Activated naive CD8-positive, alpha-beta T cell (primary cell): Measurements from ENCODE around the gene ANGPT4.
"Not testable (repeated sequence)": the region's sequence is repeated elsewhere in the genome, so short reads cannot be mapped to it uniquely, and the experiment has no call there.

Experiments used
- H3K27ac Mint-ChIP-seq: one replicate; pipeline ENCODE4 v1.8.0; 2021; ENCODE audit warnings: mixed read lengths
- H3K27me3 Mint-ChIP-seq: one replicate; pipeline ENCODE4 v1.8.0; 2021; ENCODE audit warnings: mixed read lengths
- H3K36me3 Mint-ChIP-seq: one replicate; pipeline ENCODE4 v1.8.0; 2021; ENCODE audit warnings: mixed read lengths
- H3K4me1 Mint-ChIP-seq: one replicate; pipeline ENCODE4 v1.8.0; 2021; ENCODE audit warnings: low read depth, mixed read lengths
- H3K4me3 Mint-ChIP-seq: one replicate; pipeline ENCODE4 v1.8.0; 2021; ENCODE audit warnings: mild to moderate bottlenecking, mixed read lengths
- H3K9me3 Mint-ChIP-seq: one replicate; pipeline ENCODE4 v1.8.0; 2021; ENCODE audit warnings: low read depth, mixed read lengths

ANGPT4 gene

DNA sequence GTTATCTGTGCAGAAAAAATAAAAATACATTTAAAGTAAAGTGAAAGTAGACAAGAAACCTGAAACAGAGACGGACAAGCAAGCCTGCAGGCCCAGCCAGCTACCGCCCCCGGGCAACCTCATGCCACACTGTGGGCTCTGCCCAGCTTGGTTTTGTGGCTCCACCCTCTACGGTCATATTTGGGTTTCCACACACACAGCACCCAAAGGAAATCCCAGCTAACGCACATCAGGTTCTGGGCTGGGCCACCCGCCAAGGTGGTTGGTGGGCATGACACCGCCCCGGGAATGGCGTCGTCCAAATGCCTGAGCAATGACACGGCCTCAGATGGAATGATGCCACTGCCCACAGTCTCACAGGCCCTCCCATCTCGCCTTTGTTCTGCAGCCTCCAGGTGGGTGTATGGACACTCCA lies 59.8 kb downstream of the ANGPT4 start:
- peak overlapping the region; percentile 56 for H3K4me3 Mint-ChIP-seq
- no peaks in the 10 kb centered on the region for H3K27me3 Mint-ChIP-seq
- peaks cover 69% of the 10 kb centered on the region for H3K4me1 Mint-ChIP-seq
- peak overlapping the region; percentile 59 for H3K27ac Mint-ChIP-seq
- peaks cover 4% of the 10 kb centered on the region for H3K36me3 Mint-ChIP-seq
- peaks cover 3% of the 10 kb centered on the region for H3K9me3 Mint-ChIP-seq

DNA sequence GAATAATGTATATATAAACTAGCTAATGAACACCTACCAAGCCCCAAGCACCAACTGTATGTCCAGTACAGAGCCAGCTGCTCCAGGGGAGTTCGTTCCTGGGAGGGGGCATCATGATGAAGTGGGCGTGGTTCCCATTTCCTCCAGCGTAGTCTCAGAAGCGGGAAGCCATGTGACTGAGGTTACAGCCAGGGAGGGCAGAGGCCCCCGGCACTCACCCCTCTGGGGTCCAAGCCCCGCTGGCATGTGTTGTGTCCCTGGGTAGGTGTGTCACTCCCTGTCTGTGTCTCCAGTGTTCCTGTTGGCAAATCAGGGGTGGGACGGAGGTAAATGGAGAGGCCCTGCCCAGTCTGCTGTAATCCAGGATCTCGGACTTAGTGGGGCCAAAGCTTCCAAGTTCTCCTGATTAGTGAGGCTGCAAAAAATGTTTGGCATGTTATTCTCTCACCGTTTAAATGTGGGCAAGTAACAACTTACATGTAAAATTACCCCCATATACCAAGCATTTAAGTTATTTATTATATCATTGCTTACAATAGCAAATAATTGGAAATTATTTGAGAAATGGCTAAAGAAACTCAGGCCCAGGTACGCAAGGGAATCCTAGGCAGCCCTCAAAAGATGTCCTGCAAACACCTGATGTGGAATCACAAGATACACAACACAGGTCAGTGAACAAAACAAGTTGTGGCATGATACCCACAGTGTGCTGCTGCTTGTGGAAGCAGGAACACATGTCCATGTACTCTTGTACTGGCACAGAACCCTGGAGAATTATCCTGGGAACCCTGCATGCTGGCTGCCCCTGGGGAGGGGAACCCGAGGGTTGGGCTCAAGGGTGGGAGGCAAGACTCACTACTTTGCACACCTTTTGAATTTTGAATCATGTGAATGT lies 60.4 kb downstream of the ANGPT4 start:
- peak overlapping the region; percentile 59 for H3K27ac Mint-ChIP-seq
- peak overlapping the region; percentile 56 for H3K4me3 Mint-ChIP-seq
- H3K9me3 Mint-ChIP-seq, result peaks cover 6% of the 10 kb centered on the region
- H3K36me3 Mint-ChIP-seq, result peaks cover 6% of the 10 kb centered on the region
- peaks cover 75% of the 10 kb centered on the region for H3K4me1 Mint-ChIP-seq
- no peaks in the 10 kb centered on the region for H3K27me3 Mint-ChIP-seq

DNA sequence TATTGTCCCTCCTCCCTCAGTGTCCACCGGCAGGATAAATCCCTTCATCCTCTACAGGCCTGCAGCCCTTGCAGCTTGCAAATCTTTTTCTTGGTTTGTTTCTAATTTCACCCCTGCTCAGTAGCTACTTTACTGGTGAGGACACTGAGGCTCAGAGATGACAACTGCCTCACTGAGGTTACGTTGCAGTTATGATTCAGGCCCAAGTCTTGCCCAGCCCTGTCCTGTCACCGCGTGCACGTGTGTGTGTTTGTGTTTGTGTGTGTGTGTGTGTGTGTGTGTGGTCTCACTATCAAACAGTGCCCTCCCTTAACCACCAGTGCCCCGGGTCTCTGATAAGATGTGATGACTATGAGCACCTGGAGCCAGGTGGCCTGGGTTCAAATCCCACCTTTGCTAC lies 61.5 kb downstream of the ANGPT4 start:
- Mint-ChIP-seq H3K4me1 (peaks cover 75% of the 10 kb centered on the region), H3K36me3 (peaks cover 10% of the 10 kb centered on the region), H3K9me3 (peaks cover 10% of the 10 kb centered on the region), H3K27ac (no peak overlapping the region), H3K27me3 (no peaks in the 10 kb centered on the region), H3K4me3 (no peak overlapping the region)

DNA sequence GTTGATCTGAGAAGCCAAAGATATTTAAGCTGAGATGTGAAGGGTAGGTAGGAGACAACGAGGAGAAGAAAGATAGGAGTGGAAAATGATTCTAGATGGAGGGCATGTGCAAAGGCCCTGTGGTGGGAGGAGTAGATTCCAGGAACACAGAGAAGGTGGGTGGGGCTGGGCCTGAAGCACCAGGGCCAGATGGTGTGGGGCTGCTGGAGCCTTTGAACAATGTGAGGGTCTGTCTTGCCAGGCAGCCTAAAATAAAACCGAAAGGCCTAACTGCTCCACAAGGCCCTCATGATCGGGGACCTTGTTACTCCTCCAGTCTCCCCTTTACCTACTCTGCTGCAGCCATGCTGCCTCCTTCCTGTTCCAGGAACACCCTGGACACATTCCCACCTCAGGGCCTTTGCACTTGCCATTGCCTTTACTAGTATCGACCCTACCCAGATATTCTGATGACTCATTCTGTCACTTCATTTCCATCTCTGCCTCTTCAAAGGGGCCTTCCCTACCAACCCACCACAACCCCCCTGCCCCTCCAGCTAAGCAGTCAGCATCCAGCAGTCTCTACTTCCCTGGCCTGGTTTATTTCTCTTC lies 62.6 kb downstream of the ANGPT4 start:
- H3K36me3 Mint-ChIP-seq, result peaks cover 10% of the 10 kb centered on the region
- H3K4me1 Mint-ChIP-seq, result peaks cover 75% of the 10 kb centered on the region
- H3K27ac Mint-ChIP-seq, result peak overlapping the region; percentile 70
- peaks cover 10% of the 10 kb centered on the region for H3K9me3 Mint-ChIP-seq
- no peak overlapping the region for H3K4me3 Mint-ChIP-seq
- H3K27me3 Mint-ChIP-seq, result no peaks in the 10 kb centered on the region

DNA sequence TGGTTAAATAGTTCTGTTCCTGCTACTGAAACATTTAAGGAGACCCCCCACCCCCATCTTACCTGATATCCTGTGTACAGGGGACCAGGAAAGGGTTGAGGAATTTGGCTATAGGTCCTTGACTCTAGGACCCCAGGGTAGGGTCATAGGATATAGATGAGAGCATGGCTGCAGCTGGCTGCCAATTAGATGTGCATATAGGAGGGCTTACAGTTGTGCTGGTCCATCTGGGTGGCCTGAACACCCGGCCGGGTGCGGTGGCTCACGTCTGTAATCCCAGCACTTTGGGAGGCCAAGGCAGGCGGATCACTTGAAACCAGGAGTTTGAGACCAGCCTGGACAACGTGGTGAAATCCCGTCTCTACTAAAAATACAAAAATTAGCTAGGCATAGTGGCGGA lies 67.4 kb downstream of the ANGPT4 start:
- not testable (repeated sequence) for H3K27ac Mint-ChIP-seq, H3K9me3 Mint-ChIP-seq, H3K4me3 Mint-ChIP-seq, H3K27me3 Mint-ChIP-seq
- H3K36me3 Mint-ChIP-seq, result peaks cover 10% of the 10 kb centered on the region
- H3K4me1 Mint-ChIP-seq, result peaks cover 75% of the 10 kb centered on the region

DNA sequence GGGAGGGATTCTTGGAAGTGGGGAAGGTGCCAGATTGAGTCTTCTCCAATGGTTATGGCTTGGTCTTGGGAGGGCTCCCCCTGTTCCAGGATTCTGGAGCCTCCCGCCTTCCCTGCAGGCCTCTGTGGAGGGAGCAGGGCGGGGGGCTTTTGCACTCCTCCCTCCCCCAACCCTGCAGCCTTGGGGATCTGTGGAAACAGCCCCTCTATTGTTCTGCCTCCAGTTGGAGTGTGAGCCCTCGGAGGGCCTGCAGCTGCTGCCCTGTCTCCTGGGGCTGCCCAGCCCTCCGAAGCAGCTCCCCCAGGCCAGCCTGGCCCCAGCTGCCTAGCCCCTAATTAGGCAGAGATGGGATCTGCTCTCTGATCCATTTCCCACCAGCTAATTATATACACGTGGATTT lies 67.9 kb downstream of the ANGPT4 start:
- Mint-ChIP-seq H3K27ac (no peak overlapping the region), H3K4me3 (no peak overlapping the region), H3K36me3 (peaks cover 9% of the 10 kb centered on the region), H3K4me1 (peaks cover 72% of the 10 kb centered on the region), H3K27me3 (no peaks in the 10 kb centered on the region), H3K9me3 (peaks cover 8% of the 10 kb centered on the region)

DNA sequence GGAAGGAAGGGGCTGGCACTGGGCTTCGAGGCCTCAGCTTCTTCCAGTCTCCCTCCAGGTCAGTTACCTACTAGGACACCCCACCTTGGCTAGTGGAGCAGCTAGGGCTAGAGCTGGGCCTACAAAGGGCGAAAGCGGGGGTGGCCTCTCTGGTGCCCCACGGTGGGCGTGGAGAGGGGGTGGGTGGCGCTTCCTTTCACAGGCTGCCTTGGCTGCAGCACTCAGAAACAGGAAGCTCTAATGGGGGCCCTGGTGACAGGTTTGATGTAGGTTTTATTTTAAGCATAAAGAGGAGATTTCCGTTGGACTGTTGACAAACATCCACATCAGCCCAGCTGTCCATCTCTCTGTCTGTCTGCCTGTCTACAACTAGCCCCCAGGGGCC lies 69.2 kb downstream of the ANGPT4 start:
- Mint-ChIP-seq H3K4me1 (peaks cover 70% of the 10 kb centered on the region), H3K36me3 (peaks cover 6% of the 10 kb centered on the region), H3K27ac (peak overlapping the region; percentile 91), H3K27me3 (no peaks in the 10 kb centered on the region), H3K9me3 (peaks cover 6% of the 10 kb centered on the region), H3K4me3 (peak overlapping the region; percentile 90)

DNA sequence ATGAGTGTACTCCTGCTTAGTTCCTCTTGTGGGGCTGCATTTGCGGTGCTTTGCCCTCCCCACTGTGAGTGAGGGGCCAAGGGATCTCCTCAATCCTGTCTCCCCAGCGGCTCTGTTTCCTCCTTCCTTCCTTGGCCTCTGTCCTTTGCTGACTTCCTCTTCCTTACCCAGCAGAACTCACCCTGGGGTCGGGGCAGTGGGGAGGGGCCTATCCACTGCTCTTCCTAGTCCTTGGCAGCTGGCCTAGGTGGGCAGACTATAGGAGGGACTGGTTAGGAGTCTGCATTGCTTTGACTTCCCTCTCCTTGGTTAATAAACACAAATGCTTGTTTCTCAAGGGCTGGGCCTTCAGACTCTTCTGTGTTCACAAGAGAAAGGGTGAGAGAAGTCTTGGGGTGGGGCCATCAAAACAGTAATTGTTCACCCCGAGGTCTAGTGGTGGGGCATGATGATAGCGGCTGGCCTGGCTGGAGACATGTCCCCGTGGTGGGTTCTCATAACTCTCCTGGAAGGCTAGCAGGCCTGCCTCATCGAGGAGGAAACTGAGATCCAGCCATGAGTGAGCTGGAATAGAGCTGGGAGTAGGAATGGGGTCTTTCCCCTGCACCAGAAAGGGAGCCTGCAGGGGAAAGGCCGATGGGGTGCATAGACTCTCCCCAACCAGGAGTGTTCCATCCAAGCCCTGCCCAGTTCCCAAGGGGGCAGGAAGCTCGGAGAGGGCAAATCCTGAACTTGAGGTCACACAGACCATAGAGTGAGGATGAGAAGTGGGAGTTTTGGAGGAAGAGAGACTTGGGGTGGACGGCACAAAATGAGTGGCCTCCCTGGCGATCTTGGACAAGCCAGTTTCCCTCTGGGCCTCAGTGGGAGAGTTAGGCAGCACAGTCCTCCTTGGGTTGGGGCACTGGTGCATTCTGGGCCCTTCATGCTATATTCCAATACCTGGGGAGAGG lies 69.9 kb downstream of the ANGPT4 start:
- Mint-ChIP-seq H3K4me1 (peaks cover 67% of the 10 kb centered on the region), H3K27ac (peak overlapping the region; percentile 91), H3K4me3 (peak overlapping the region; percentile 90), H3K9me3 (peaks cover 6% of the 10 kb centered on the region), H3K27me3 (no peaks in the 10 kb centered on the region), H3K36me3 (peaks cover 6% of the 10 kb centered on the region)

DNA sequence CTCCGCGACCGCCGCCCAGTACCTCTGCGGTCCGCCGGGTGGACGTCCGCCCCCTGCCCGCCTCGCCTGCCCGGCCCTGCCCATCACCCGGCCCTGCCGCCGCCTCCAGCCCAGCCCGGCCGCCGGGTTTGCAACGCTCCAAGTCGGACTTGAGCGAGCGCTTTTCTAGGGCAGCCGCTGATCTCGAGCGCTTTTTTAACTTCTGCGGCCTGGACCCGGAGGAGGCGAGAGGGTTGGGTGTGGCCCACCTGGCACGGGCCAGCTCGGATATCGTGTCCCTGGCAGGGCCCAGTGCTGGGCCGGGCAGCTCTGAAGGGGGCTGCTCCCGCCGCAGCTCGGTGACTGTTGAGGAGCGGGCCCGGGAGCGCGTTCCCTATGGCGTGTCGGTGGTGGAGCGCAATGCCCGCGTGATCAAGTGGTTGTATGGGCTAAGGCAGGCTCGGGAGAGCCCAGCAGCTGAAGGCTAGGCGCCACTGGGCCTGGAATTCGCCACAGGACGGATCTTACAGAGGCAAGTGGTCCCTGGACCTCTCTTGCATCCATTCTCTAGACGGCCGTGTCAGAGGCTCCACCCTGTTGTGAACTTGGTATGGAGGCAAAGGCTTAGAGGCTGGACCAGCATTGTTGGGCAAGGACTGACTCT lies 70.8 kb downstream of the ANGPT4 start:
- Mint-ChIP-seq H3K4me3 (peak overlapping the region; percentile 90), H3K4me1 (peaks cover 62% of the 10 kb centered on the region), H3K27me3 (no peaks in the 10 kb centered on the region), H3K36me3 (peaks cover under 1% of the 10 kb centered on the region), H3K9me3 (peaks cover under 1% of the 10 kb centered on the region), H3K27ac (peak overlapping the region; percentile 91)

DNA sequence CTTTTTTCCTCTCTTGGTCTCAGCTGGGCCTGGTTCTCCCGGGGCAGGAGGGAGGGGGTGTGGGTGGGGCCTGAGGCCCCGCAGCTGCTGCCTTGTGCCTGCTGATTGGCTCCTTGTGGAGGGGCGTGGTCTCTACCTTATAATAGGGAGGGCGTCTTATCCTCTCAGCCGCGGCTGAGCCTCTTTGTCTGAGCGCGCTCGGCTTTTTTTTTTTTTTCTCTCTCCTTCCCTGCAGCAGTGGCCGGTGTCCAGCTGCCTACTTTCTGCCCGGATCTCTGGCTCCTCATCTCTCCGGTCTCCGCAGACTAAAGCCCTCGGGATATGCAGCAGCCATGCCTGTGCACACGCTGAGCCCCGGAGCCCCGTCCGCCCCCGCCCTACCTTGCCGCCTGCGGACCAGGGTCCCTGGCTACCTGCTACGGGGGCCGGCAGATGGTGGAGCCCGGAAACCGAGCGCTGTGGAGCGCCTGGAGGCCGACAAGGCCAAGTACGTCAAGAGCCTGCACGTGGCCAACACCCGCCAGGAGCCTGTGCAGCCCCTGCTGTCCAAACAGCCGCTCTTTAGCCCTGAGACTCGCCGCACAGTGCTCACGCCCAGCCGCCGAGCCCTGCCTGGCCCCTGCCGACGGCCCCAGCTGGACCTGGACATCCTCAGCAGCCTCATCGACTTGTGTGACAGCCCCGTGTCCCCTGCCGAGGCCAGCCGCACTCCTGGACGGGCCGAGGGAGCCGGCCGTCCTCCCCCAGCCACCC lies 71.5 kb downstream of the ANGPT4 start:
- Mint-ChIP-seq H3K4me1 (peaks cover 59% of the 10 kb centered on the region), H3K27me3 (no peaks in the 10 kb centered on the region), H3K4me3 (peak overlapping the region; percentile 90), H3K36me3 (no peaks in the 10 kb centered on the region), H3K27ac (peak overlapping the region; percentile 58), H3K9me3 (no peaks in the 10 kb centered on the region)

DNA sequence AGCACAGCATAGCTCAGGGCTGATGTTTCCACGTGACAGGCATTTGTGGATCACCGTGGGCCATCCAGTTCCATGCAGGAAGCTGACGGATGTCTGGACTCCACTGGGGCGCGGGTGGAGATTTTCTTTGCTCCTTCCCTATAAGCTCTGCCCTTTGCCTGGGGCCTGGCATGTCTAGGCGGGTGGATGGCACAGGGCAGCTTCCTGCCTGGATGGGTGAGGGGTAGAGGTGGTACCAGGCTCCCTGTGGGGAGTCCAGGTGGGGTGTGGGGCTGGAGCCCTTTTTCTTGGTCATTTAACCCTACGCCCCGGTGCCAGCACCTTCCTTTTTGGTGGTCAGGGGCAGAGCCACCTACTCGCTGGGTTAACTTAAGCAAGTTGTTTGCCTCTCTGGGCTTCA lies 72.2 kb downstream of the ANGPT4 start:
- Mint-ChIP-seq H3K4me1 (peaks cover 55% of the 10 kb centered on the region), H3K9me3 (no peaks in the 10 kb centered on the region), H3K4me3 (no peak overlapping the region), H3K27me3 (no peaks in the 10 kb centered on the region), H3K27ac (no peak overlapping the region), H3K36me3 (no peaks in the 10 kb centered on the region)

DNA sequence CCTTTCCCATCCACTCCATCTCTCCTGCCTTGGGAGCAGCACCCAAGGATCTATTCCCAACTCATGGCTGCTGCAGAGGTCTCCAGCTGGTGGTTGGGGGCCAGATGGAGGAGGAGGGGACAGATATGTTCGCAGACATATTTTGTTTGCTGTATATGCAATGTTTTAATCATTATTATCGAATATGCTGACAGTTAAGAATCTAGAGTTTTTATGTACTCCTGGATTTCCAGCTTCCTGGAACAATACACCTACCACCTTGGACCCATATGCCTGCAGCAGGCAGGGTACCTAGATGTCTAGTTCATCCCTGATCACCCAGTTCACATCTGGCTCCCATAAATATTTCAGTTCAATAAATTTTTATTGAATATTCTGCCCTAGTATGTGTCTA lies 73.6 kb downstream of the ANGPT4 start:
- Mint-ChIP-seq H3K27me3 (no peaks in the 10 kb centered on the region), H3K4me1 (peaks cover 51% of the 10 kb centered on the region), H3K36me3 (peaks cover 5% of the 10 kb centered on the region), H3K9me3 (no peaks in the 10 kb centered on the region), H3K4me3 (peak overlapping the region; percentile 59), H3K27ac (no peak overlapping the region)

DNA sequence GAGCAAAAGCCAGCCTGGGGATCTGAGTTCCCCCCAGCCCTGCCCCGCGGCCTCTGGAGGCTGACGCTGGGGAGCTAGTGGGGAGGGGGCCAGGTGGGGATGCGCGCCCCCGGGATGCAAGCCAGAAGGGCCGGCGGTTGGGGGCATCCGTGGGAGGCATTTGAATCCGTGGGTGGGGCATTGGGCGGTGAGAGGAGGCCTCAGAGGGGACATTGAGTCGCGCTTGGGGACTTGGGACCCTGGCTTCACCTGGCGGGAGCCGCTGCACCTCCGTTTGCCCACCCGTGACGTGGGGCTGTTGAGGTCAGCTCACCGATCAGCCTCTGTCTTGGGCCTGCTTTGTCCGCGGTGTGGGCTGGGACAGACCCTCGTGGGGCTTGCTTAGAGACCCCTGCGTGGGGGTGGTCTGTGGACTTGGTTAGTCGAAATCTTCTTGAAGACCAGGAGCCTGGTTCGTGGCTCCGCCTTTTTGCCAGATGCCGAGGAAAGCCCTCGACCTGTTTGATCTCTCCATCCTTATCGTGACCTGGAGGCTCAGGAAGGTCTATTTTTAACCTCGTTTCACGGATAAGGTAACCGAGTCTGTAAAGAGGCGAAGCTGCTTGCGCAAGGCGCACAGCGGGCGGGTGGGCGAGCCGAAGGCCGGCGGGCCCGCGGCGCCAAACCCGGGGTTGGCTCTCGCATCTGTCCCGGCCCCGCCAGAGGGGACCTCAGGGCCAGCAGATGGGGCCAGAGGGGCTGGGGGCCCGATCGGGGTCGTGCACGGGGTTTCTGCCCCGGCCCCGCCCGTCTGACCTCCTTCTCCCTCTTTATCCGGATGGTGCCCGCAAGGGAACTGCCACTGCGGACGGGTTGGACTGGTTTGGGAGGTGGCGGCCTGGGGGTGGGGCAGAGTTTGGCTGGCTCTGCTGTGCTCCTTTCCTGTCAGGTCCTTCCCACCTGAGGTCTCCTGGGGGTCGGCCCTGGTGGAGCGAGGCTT lies 74.3 kb downstream of the ANGPT4 start:
- Mint-ChIP-seq H3K27me3 (no peaks in the 10 kb centered on the region), H3K4me1 (peaks cover 48% of the 10 kb centered on the region), H3K27ac (no peak overlapping the region), H3K36me3 (peaks cover 7% of the 10 kb centered on the region), H3K9me3 (no peaks in the 10 kb centered on the region), H3K4me3 (peak overlapping the region; percentile 71)
